Activated CD4-positive, alpha-beta T cell treated with anti-CD3 and anti-CD28 coated beads, Interleukin-2, amount 10 ng/mL, durations not matched to agents 24 days and 14 days (primary cell): Measurements from ENCODE around the gene CPO. TPM values are rescaled to one million over a fixed set of nuclear protein-coding genes. Genes with fewer than 3 reads are reported as not detected.

Source experiments
- DNase-seq: peaks from one replicate; pipeline ENCODE4 v3.0.0; 2022
- H3K27ac Mint-ChIP-seq: one replicate; pipeline ENCODE4 v1.8.0; 2022; ENCODE audit warnings: mild to moderate bottlenecking, mixed read lengths
- H3K27me3 Mint-ChIP-seq: one replicate; pipeline ENCODE4 v1.8.0; 2022; ENCODE audit warnings: mixed read lengths
- H3K36me3 Mint-ChIP-seq: one replicate; pipeline ENCODE4 v1.8.0; 2022; ENCODE audit warnings: low read depth, mild to moderate bottlenecking, mixed read lengths
- H3K4me1 Mint-ChIP-seq: one replicate; pipeline ENCODE4 v1.8.0; 2021; ENCODE audit warnings: mixed read lengths
- H3K4me3 Mint-ChIP-seq: one replicate; pipeline ENCODE4 v1.8.0; 2022; ENCODE audit warnings: mild to moderate bottlenecking, moderate library complexity, mixed read lengths
- H3K9me3 Mint-ChIP-seq: one replicate; pipeline ENCODE4 v1.8.0; 2021; ENCODE audit warnings: mixed read lengths
- intact Hi-C: fragments of 100-400 bp; cut with micrococcal nuclease; formaldehyde crosslinking; loops from one replicate; pipeline ENCODE4 v1.15.1; 2023
- total RNA-seq: library from RNA; stranded (reverse); gene quantifications from 2 replicates; pipeline ENCODE4 v1.2.3, GENCODE V29; 2022

The CPO gene
- total RNA-seq, 1 donor from 2014 or later, result not detected

DNA sequence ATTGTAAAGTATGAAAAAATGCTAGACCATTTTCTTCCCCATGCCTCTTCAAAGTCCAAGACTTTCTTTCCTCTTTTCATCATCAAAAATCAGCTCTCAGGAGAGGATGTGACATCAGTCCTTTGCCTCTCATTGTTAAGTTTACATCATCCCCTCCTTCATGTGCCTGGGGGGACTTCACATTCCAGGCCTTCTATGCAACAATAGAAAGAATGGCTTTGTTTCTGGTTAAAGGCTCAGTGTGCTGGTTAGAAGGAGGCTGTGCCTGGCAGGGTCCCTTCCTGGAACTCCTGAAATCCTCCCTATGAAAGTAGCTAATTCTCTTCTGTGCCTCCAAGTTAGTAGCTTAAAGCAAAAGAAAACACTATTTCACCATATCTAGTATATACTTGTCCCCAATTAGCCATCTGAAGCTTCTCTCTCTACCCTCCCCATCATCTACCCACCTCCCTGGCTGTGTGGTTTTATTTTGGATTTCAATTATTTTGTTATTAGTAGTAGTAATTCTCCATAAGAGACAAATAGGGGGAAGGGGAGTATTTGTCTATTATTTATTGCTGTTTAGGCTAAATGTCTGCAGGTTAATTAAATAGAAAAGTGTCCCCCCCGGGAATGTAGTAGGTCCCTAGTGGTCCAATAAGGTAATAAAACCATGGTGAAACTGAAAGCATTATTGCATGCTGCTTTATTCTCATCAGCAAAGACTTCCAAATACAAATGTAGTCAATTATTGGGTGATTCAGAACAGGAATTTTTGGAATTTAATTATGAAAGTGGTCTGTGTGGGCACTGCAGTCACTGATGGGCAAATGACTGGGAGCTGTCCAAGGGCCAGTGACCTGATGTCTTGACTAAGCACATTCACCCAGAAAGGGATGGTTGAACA is 69.0 kb downstream of the CPO start:
- Mint-ChIP-seq H3K36me3 (no peaks in the 10 kb centered on the region), H3K27me3 (peaks cover 8% of the 10 kb centered on the region), H3K4me1 (no peaks in the 10 kb centered on the region), H3K9me3 (no peaks in the 10 kb centered on the region), H3K27ac (no peak overlapping the region), H3K4me3 (no peak overlapping the region)
- intact Hi-C loops, result no loop called here
- no peak for DNase-seq

DNA sequence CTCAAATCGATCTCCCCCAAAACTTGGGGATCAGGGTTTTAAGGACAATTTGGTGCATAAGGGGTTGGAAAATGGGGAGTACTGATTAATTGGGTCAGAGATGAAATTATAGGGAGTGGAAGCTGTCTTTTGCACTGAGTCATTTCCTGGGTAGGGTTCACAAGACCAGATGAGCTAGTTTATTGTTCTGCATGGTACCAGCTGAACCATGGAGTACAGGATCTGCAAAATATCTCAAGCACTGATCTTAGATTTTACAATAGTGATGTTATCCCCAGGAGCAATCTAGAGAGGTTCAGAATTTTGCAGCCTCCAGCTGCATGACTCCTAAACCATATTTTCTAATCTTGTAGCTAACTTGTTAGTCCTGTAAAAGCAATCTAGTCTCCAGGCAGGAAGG is 73.1 kb downstream of the CPO start:
- no peak for DNase-seq
- Mint-ChIP-seq H3K36me3 (no peaks in the 10 kb centered on the region), H3K4me3 (no peak overlapping the region), H3K4me1 (no peaks in the 10 kb centered on the region), H3K9me3 (no peaks in the 10 kb centered on the region), H3K27ac (no peak overlapping the region), H3K27me3 (peaks cover 10% of the 10 kb centered on the region)
- intact Hi-C loops, result no loop called here

GRCh38 chr2:207014424-207014823 is 75.1 kb downstream of the CPO start:
- no peak for DNase-seq
- H3K27ac Mint-ChIP-seq, result no peak overlapping the region
- H3K27me3 Mint-ChIP-seq, result peaks cover 11% of the 10 kb centered on the region
- no peak overlapping the region for H3K4me3 Mint-ChIP-seq
- H3K36me3 Mint-ChIP-seq, result no peaks in the 10 kb centered on the region
- intact Hi-C loops, result no loop called here
- H3K4me1 Mint-ChIP-seq, result no peaks in the 10 kb centered on the region
- no peaks in the 10 kb centered on the region for H3K9me3 Mint-ChIP-seq

DNA sequence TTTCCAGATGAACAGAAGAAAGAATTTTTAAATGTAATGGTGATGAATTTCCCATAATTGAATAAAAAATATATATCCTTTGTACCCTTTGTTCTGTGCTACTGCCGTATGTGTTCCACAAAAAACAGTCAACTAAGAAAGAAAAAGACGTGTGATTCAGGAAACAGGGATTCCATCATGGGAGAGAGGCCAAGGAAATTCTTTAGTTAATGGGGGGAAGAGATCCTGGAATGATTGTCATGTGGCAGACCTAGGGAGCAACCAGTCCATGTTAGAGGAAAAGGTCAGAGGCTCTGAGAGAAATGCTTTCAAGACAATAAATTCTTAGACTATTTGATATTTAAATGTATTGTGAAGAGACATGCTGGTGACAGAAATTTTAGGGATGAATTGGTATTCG is 76.6 kb downstream of the CPO start:
- Mint-ChIP-seq H3K4me1 (no peaks in the 10 kb centered on the region), H3K36me3 (no peaks in the 10 kb centered on the region), H3K4me3 (no peak overlapping the region), H3K27me3 (peaks cover 9% of the 10 kb centered on the region), H3K27ac (no peak overlapping the region), H3K9me3 (no peaks in the 10 kb centered on the region)
- DNase-seq, result no peak
- intact Hi-C loops, result no loop called here

Other genes starting within 250 kb of the CPO start
- not detected in 2 replicates for gene DYTN, start 221.1 kb upstream of the CPO start, total RNA-seq
- gene MDH1B, start 174.2 kb upstream of the CPO start, total RNA-seq, result 0.12 and 0.47 TPM in 2 replicates
- gene FASTKD2, start 173.9 kb upstream of the CPO start, total RNA-seq, result 39.1 and 39.2 TPM in 2 replicates
- gene KLF7, start 226.4 kb downstream of the CPO start, total RNA-seq, result 12.6 and 14.1 TPM in 2 replicates